Mucosa of descending colon (tissue), 3 donors: Measurements from ENCODE around the gene PRRG2. TPM values are rescaled to one million over a fixed set of nuclear protein-coding genes. Genes with fewer than 3 reads are reported as not detected.
"Not testable (repeated sequence)": the region's sequence is repeated elsewhere in the genome, so short reads cannot be mapped to it uniquely, and the experiment has no call there.

Source experiments
- ATAC-seq: fragments of 200-7000 bp; cut with Tn5 transposase; one replicate; pipeline ENCODE4 v1.9.1; 2020; ENCODE audit warnings: mild to moderate bottlenecking, moderate library complexity
- DNase-seq, 3 donors: peaks; one replicate each; pipeline ENCODE4 v3.0.0-alpha.2; 2020
- H3K36me3 ChIP-seq: fragments of 200-600 bp; one replicate; pipeline ENCODE4 v1.8.0; 2021; ENCODE audit warnings: low read depth, mild to moderate bottlenecking
- H3K4me1 ChIP-seq: fragments of 200-600 bp; one replicate; pipeline ENCODE4 v1.8.0; 2021; ENCODE audit warnings: low read depth, mild to moderate bottlenecking
- H3K4me3 ChIP-seq: fragments of 200-600 bp; one replicate; pipeline ENCODE4 v1.8.0; 2021; ENCODE audit warnings: mild to moderate bottlenecking
- H3K9me3 ChIP-seq: fragments of 200-600 bp; one replicate; pipeline ENCODE4 v1.8.0; 2021; ENCODE audit warnings: mild to moderate bottlenecking
- intact Hi-C, 2 donors: fragments of 100-400 bp; cut with DNase I in 1 of 2; cut with micrococcal nuclease in 1 of 2; formaldehyde crosslinking; loops; one replicate each; pipeline versions ENCODE4 v1.11.0 to v1.11.1; 2022; cut with DNase I, micrococcal nuclease
- total RNA-seq, 3 donors: library from RNA; stranded (reverse); fragmentation: NEBNext Ultra II Directional in 2 of 3; extraction: Animal tissue kit (Norgen Biotek cat#: 25700) in 2 of 3; gene quantifications; one replicate each; pipeline versions ENCODE4 v1.2.1 to v1.2.4, GENCODE V29; 2021 to 2023
- TF ChIP-seq, protein P1 (sequence below): fragments of 200-600 bp; IDR thresholded peaks from one replicate; pipeline ENCODE4 v1.8.0; 2022; ENCODE audit warnings: antibody characterized with exemption, mild to moderate bottlenecking
- donor health status: DM: no; HTN: no; CAD: no; lungs with moderate emphysema.
- donor health status: DM: no; HTN: no; CAD: no.
- donor health status: DM: no; HTN: yes; CAD: no.

PRRG2 gene
- total RNA-seq, 3 donors from 2014 or later: 9.1 to 25.1 (median 18.9) TPM

DNA sequence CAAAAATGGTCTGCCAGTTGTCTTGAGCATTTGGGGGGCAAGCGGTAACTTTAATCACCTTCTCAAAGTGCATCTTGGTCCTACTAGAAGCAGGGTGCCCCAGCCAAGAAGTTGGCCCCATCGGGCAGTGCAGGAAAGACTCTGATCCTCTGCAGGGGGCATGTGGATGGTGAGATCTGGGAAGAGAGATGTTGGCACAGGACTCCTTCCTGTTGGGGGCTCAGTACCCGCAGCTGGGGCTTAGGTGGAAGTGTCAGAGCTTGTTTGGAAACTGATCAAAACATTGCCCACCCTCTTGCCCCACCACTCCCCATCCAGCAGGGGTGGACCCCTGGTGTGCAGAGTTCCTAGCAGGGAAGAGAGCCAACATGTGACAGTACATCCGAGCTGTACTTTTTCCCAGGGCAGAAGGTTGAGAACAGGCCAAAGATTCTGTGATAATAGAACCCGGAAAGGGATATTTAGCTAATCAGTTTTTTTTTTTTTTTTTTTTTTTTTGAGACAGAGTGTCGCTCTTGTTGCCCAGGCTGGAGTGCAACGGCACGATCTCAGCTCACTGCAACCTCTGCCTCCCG, 50.0 kb downstream of the PRRG2 start:
- TF ChIP-seq, protein P1, sequence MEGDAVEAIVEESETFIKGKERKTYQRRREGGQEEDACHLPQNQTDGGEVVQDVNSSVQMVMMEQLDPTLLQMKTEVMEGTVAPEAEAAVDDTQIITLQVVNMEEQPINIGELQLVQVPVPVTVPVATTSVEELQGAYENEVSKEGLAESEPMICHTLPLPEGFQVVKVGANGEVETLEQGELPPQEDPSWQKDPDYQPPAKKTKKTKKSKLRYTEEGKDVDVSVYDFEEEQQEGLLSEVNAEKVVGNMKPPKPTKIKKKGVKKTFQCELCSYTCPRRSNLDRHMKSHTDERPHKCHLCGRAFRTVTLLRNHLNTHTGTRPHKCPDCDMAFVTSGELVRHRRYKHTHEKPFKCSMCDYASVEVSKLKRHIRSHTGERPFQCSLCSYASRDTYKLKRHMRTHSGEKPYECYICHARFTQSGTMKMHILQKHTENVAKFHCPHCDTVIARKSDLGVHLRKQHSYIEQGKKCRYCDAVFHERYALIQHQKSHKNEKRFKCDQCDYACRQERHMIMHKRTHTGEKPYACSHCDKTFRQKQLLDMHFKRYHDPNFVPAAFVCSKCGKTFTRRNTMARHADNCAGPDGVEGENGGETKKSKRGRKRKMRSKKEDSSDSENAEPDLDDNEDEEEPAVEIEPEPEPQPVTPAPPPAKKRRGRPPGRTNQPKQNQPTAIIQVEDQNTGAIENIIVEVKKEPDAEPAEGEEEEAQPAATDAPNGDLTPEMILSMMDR: no peak
- no peak for ATAC-seq

DNA sequence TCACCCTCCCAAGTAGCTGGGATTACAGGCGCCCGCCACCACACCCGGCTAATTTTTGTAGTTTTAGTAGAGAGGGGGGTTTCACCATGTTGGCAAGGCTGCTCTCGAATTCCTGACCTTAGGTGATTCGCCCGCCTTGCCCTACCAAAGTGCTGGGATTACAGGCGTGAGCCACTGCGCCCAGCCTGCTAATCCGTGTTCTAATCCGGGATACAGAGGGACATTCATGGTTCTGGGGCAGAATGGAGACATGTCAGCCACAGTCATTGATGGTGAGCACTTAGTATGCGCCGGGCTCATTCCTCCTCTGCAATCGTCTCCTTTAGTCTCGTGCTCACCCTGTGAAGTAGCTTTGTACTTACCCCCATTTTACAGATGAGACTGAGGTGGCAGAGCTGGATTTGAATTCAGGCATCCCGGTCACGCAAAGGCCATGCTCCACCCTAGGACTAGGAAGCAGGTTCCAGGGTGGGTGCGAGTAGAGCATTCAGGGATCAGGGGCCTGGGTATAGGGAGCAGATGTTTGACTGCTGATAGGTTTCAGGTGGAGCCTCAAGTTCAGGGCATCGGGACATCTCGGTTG, 50.6 kb downstream of the PRRG2 start:
- no peak for ATAC-seq
- Histone ChIP-seq H3K36me3 (no peaks in the 10 kb centered on the region), H3K4me3 (no peak overlapping the region), H3K4me1 (no peaks in the 10 kb centered on the region), H3K9me3 (no peaks in the 10 kb centered on the region)
- no peak for DNase-seq
- intact Hi-C loops: no loop called here
- TF ChIP-seq, protein P1: no peak

More for the DNA sequence above, 50.0 kb downstream of the PRRG2 start:
- intact Hi-C loops: no loop called here
- Histone ChIP-seq H3K4me1 (no peaks in the 10 kb centered on the region), H3K36me3 (no peaks in the 10 kb centered on the region), H3K4me3 (no peak overlapping the region), H3K9me3 (no peaks in the 10 kb centered on the region)
- DNase-seq: no peak

DNA sequence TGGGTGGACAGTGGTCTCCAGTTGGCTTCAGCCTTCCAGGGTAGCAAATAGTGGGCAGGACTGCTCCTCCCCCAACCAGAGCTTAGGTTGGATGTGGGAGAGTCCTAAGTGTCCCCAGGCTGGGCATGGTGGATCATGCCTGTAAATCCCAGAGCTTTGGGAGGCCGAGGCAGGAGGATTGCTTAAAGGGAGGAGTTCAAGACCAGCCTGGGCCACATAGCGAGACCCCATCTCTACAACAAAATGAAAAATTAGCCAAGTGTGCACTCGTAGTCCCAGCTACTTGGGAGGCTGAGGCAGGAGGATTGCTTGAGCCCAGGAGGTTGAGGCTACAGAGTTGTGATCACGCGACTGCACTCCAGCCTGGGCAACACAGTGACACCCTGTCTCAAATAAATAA, 51.5 kb downstream of the PRRG2 start:
- Histone ChIP-seq H3K9me3 (no peaks in the 10 kb centered on the region), H3K36me3 (no peaks in the 10 kb centered on the region), H3K4me1 (no peaks in the 10 kb centered on the region), H3K4me3 (no peak overlapping the region)
- DNase-seq (no peak), ATAC-seq (no peak)
- intact Hi-C loops: no loop called here
- TF ChIP-seq, protein P1: no peak

DNA sequence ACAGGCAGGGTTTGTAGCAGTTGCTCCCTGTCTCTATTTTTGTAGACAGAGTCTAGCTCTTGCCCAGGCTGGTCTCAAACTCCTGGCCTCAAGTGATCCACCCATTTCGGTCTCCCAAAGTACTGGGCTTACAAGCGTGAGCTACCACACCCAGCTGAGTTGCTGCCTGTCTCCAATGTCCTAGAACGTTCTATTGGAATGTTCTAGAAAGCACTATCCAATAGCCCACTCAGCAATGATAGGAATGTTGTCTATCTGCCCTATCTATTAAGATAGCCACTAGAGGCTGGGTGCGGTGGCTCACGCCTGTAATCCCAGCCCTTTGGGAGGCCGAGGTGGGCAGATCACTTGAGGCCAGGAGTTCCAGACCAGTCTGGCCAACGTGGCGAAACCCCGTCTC, 52.2 kb downstream of the PRRG2 start:
- H3K4me3 ChIP-seq, H3K4me1 ChIP-seq, ATAC-seq, H3K36me3 ChIP-seq, DNase-seq, H3K9me3 ChIP-seq, intact Hi-C loops: not testable (repeated sequence)

DNA sequence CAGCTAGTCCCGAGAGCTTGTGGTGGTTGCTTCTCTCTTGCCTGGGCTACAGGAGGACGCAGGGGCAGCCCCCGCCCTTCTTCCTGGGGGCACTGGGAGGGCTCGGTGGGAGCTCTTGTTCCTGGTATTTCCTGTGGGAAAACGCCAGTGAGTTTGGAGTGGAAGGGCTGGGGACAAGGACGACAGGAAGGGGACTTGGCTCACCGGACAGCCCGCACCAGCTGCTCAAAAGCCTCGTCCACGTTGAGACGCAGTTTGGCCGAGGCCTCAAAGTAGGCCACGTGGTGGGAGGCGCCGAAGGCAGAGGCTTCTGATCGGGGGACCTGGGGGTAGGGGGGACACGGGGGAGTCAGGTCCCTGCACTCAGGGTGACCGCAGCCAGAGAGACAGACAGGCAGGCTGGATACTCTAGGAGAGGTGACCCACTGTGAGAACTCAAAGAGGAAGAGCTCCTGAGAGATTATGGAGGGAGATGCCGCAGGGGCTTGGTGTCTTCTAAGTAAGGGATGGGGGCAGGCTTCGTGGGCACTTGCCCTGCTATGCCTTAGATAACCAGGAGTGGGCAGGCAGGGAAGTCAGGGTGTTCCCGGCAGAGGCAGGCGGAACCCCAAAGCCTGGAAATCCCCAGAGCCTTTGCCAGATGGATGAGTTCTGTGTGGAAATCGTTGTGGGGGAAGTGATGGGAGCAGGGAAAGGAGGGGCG, 54.6 kb downstream of the PRRG2 start:
- Histone ChIP-seq H3K9me3 (no peaks in the 10 kb centered on the region), H3K36me3 (no peaks in the 10 kb centered on the region), H3K4me3 (no peak overlapping the region), H3K4me1 (peaks cover 19% of the 10 kb centered on the region)
- TF ChIP-seq, protein P1: no peak
- intact Hi-C loops: no loop called here
- ATAC-seq (no peak), DNase-seq (no peak)

DNA sequence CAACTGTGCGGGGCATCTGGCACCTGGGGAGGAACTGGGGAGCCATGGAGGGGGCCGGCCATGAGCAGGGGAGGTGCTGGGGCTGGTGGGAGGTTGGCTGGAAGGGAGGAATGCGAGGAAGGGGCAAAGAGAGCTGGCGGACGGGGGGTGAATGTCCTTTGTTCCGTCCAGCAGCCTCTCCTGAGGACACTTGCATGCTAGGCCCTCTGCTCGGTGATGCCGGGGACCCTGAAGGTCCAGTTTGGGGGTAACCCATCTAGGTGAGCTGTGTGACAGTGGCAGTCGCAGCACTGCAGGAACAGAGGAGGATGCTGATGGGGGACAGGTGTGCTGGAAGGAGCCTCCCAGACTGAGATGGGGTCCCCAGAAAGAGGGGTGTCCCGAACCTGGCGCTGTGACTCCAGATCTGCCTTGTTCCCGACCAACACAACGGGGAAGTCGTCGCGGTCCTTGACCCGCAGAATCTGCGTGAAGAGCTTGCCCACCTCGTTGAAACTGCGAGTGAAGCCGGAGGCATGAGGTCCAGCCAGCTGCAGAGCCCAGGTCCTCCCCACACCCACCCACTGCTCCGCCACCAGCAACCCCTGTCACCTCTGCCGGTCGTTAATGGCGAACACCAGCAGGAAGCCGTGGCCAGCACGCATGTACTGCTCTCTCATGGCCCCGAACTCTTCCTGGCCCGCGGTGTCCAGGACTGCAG, 55.3 kb downstream of the PRRG2 start:
- DNase-seq (peak in 1 of 3 donors; percentile 39), ATAC-seq (no peak)
- H3K4me3 ChIP-seq: no peak overlapping the region
- peaks cover 22% of the 10 kb centered on the region for H3K4me1 ChIP-seq
- H3K36me3 ChIP-seq: no peaks in the 10 kb centered on the region
- intact Hi-C loops: no loop called here
- TF ChIP-seq, protein P1: no peak
- no peaks in the 10 kb centered on the region for H3K9me3 ChIP-seq
